NCI-H1694 treated with DMSO at 0.1 percent for 48 hours (cell line): Measurements from ENCODE around the gene ADGRG4.
A peak's percentile ranks its signal among the peaks of the same experiment; 100 is the strongest.
"Not testable (repeated sequence)": the region's sequence is repeated elsewhere in the genome, so short reads cannot be mapped to it uniquely, and the experiment has no call there.

Experiments used
- DNase-seq: peaks from one replicate; lab custom pipeline; 2025; lab: John Stamatoyannopoulos, UW

Gene ADGRG4

DNA sequence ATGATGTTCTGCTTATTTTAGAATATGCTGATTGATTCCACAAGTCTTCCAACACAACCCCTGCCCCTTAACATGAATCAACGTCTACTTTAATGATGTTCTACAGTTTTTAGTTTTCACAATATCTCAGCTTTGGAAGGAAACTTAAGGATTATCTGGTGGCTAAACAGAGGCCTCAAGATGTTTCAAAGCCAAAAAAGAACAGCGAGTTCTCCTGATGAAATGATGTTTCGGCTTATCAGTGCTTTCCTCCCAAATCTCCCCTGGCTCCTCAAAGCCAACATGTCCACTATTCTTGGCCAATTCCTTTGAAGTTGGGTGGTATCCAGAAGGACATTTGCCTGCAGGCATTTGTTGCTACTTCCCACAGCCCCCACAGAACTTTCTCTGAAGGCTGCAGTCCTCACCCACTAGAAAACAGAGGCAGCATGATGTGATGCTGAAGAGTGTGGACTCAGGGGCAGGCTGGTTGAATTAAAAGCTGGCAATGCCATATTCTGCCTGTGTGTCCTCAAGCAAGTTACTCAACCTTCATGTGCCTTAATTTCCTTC, 87.3 kb downstream of the ADGRG4 start:
- DNase-seq, result no peak

DNA sequence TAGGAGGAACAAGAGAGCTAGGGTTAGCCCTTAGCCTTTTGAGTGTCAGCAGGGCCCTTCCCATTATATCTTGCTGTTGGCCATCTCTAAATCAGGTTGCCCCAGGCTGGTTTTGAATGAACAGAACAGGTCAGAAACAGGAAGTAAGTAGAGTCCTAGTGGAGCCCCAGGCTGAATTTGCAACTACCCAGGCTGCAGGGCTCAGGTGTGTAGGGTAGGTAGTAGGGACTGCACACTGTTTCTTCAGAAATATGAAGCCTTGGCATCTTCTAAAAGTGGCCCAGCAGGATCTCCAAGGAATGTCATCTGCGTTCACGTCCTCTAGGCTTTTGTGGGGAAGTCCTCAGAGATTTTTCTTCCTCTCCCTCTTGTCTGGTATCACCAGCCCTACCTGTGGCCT, 90.2 kb downstream of the ADGRG4 start:
- no peak for DNase-seq

- no peak for DNase-seq
These were observed 94.5 kb downstream of the ADGRG4 start for GRCh38 chrX:136395271-136395670.

GRCh38 chrX:136397001-136397400, 96.2 kb downstream of the ADGRG4 start:
- no peak for DNase-seq

- DNase-seq, result no peak
These were observed 104.4 kb downstream of the ADGRG4 start for GRCh38 chrX:136405126-136405525.

DNA sequence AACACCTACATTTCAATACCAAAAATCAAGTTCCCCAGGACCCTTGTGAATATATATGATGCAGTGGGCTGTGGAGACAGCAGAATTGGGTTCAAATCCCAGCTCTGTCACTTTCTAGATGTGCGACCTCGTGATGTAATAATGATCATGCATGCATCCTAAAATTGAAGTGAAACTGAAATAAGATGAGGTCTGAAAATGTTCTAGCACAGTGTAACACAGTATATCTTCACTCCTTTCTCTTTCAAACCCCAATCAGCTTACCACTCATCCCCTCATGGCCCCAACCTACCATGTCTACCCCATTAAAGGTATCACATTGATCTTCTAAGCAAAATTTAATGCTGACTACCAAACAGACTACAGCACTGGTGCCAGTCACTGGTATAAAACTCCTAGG, 117.0 kb downstream of the ADGRG4 start:
- DNase-seq, result no peak

GRCh38 chrX:136421338-136421737, 120.6 kb downstream of the ADGRG4 start:
- DNase-seq, result no peak

- no peak for DNase-seq
These were observed 123.0 kb downstream of the ADGRG4 start for GRCh38 chrX:136423724-136424123.

DNA sequence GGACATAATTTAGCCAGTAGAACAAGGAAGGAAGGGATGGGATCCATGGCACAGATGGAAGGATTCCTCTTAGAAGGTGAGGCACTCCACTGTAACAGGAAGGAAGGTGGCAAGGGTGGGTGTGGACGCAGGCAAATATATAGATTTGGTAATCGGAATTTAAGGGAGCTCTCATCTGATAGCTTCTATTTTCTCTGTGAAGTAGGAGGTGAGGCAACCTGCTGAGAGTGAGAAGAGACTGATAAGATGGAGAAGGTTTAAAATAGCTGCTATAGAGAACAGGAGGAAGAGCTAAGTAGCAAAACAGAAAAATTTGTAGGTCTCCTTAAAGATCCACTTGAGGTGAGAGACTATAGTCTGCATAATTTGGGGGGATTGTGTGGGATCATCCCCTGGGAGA, 125.2 kb downstream of the ADGRG4 start:
- DNase-seq, result no peak

DNA sequence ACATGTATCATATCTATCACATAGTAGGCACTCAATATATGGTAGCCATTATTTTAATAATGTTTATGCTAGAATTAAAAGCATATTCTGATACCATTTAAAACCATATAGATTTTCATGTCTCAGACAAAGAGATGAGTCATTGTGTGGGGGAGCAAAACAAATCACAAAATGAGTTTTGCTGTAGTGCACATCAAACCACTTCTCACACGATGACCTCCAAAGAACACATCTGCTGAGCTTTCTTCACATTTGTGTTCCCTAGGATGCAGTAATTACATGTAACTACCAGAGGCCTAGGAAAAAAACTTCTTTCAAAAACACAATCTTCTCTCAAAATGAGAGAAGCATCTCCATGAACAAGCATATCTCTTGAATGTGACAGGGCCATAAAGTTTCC, 130.9 kb downstream of the ADGRG4 start:
- no peak for DNase-seq

GRCh38 chrX:136437774-136438173, 137.0 kb downstream of the ADGRG4 start:
- no peak for DNase-seq

GRCh38 chrX:136438192-136438591, 137.4 kb downstream of the ADGRG4 start:
- no peak for DNase-seq

- DNase-seq, result not testable (repeated sequence)
These were observed 144.9 kb downstream of the ADGRG4 start for GRCh38 chrX:136445674-136446073.

DNA sequence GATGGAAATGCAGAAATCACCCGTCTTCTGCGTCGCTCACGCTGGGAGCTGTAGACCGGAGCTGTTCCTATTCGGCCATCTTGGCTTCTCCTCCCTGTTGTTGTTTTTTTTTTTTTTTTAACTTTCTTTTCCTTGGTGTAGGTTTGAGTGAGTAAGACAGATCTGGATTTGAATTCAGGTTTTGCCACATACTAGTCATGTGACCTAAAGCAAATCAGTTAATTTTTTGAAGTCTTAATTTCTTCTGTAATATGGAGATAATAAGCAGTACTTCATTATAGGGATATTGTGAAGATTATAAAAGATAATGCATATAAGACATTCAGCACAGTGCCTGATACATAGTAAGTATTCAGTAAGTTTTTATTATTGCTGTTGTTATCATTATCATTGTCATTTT, 145.4 kb downstream of the ADGRG4 start:
- DNase-seq, result no peak

DNA sequence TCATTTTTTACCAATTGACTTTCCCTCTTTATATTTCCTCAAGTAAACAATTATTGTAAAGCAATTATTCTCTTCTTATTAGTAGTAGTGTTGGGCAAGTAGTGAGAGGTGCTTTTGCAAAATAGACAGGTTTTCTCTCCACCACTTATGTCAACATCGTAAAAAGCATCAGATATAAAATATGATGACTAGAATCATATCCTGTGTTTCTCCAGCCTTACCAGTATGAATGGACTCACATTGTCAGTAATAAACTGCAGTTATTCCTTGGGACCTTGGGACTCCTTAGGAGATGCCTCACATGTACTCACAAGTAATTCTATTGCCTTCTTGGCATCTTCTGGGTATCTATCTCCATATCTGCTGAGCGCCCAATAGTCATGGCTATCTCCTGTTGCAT, 146.5 kb downstream of the ADGRG4 start:
- DNase-seq, result no peak

GRCh38 chrX:136447968-136448367, 147.2 kb downstream of the ADGRG4 start:
- no peak for DNase-seq

GRCh38 chrX:136450050-136450830, 149.5 kb downstream of the ADGRG4 start:
- DNase-seq, result no peak

DNA sequence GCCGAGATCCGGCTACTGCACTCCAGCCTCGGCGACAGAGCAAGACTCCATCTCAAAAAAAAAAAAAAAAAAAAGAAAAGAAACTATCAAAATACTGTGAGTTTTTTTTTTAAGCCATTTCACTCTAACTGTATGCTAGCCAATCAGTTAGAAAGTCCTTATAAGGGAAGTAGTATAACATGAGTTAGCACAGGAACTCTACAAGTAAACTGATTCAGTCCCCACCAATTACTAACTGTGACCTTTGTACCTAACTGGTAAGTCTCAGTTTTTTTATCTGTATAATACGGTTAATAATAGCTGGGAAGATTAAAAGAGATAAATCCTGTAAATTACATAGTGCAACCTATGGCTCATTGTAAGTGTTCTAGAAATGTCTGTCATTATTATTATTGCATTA, 151.9 kb downstream of the ADGRG4 start:
- DNase-seq, result no peak

DNA sequence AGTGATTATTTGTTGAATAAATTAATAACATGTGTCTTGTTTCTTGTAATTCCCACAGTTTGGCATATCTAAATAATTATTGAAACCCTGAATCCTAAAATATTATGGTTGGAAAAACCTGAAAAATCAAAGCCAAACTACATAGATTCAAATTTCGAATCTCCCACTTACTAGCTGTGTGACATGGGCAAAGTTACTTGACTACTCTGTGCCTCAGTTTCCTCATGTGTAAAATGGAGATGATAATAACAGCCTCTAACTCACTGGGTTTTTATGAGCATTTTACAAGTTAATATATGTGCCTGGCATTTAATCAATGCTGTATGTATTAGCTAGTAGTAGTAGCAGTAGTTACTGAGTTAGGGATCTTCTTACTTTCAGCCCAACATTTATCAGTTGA, 152.4 kb downstream of the ADGRG4 start:
- no peak for DNase-seq

DNA sequence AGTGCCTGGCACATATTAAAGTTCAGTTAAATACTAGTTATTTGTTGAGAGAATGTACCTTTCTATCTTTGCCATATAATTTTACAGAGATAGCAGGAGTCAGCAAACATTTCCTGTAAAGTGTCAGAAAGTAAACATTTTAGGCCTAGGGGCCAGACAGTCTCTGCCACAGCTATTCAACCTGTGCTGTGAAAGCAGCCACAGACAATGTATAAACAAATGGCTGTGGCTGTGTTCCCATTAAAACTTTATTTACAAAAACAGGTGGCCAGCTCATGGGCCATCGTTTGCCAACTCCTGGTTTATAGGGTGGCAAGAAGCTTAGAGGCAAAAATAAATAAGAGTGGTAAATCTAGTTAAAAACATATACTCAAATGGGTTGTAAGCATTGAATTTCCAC, 153.0 kb downstream of the ADGRG4 start:
- no peak for DNase-seq

DNA sequence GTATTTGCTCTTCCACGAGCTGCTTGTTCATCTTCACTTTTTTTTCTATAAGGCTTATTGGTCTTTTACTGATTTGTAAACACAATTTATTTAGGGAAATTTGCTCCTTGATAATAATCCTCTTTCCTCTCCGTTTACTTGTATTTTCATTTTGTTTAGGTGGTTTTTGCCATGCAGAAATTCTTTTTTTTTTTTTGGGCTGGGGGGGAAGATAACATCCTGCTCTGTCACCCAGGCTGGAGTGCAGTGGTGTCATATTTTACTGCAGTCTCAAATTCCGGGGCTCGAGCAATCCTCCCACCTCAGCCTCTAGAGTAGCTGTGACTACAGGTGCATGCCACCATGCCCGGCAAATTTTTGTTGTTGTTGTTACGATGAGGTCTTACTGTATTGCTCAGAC, 155.4 kb downstream of the ADGRG4 start:
- no peak for DNase-seq

GRCh38 chrX:136457303-136457917, 156.6 kb downstream of the ADGRG4 start:
- DNase-seq, result peak; percentile 34

DNA sequence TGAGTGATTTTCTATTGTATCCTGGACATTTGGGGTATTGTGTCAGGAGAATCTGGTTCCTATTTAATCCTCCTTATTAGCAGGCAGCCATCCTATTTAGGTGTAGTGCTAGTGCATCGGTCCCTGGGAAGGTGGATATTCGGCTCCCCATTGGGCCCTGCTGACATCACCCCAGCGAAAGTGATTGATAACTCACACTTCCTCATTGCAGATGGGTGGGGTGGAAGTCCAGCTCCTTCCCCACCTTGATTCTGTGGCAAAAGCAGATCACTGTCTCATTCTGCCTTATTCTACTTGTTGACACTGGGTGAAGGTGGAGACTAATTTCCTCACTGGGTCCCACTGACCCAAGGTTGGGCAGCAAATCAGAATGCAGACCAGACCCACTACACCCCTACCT, 163.8 kb downstream of the ADGRG4 start:
- no peak for DNase-seq
